ENCODE data around the gene SCAPER. TPM values are rescaled to one million over a fixed set of nuclear protein-coding genes. Genes with fewer than 3 reads are reported as not detected.

The SCAPER gene
- total RNA-seq, 2 donors from 2014 or later = 15.2 to 17.8 TPM

- DNase-seq = no peak
- no peak for TF ChIP-seq CTCF (IDR thresholded peaks at IDR 0.05)
- Histone ChIP-seq H3K4me1 (no peaks in the 10 kb centered on the region), H3K9me3 (no peaks in the 10 kb centered on the region), H3K9ac (ENCODE audit: low read depth in 2 of 2, low read length in 2 of 2) (no peak overlapping the region), H3K4me3 (no peak overlapping the region), H3K27ac (no peak overlapping the region), H3K27me3 (no peaks in the 10 kb centered on the region), H3K36me3 (no peaks in the 10 kb centered on the region)
- intact Hi-C loops (cut with DNase I) = loop anchor here (10.0 kb wide), 1 partner anchor 46 kb away; no protein-coding TSS in a partner anchor
These were observed 444.8 kb downstream of the SCAPER start for GRCh38 chr15:76460347-76460746.

GRCh38 chr15:76451540-76451939 lies 453.6 kb downstream of the SCAPER start:
- Histone ChIP-seq H3K27ac (no peak overlapping the region), H3K9me3 (no peaks in the 10 kb centered on the region), H3K9ac (ENCODE audit: low read depth in 2 of 2, low read length in 2 of 2) (no peak overlapping the region), H3K27me3 (no peaks in the 10 kb centered on the region), H3K36me3 (no peaks in the 10 kb centered on the region), H3K4me3 (no peak overlapping the region), H3K4me1 (no peaks in the 10 kb centered on the region)
- intact Hi-C loops (cut with DNase I) = no loop called here
- no peak for TF ChIP-seq CTCF (IDR thresholded peaks at IDR 0.05)
- no peak for DNase-seq

GRCh38 chr15:76449455-76449854 lies 455.7 kb downstream of the SCAPER start:
- no peak for DNase-seq
- Histone ChIP-seq H3K9ac (ENCODE audit: low read depth in 2 of 2, low read length in 2 of 2) (no peak overlapping the region), H3K27ac (peak overlapping the region; percentile 21), H3K27me3 (no peaks in the 10 kb centered on the region), H3K36me3 (no peaks in the 10 kb centered on the region), H3K4me1 (no peaks in the 10 kb centered on the region), H3K9me3 (no peaks in the 10 kb centered on the region), H3K4me3 (no peak overlapping the region)
- intact Hi-C loops (cut with DNase I) = no loop called here
- no peak for TF ChIP-seq CTCF (IDR thresholded peaks at IDR 0.05)

GRCh38 chr15:76448755-76449154 lies 456.4 kb downstream of the SCAPER start:
- no peak for DNase-seq
- H3K27me3 ChIP-seq = no peaks in the 10 kb centered on the region
- no peak overlapping the region for H3K9ac ChIP-seq (ENCODE audit: low read depth in 2 of 2, low read length in 2 of 2)
- no peak for TF ChIP-seq CTCF (IDR thresholded peaks at IDR 0.05)
- no peaks in the 10 kb centered on the region for H3K4me1 ChIP-seq
- intact Hi-C loops (cut with DNase I) = no loop called here
- no peaks in the 10 kb centered on the region for H3K36me3 ChIP-seq
- no peaks in the 10 kb centered on the region for H3K9me3 ChIP-seq
- H3K27ac ChIP-seq = no peak overlapping the region
- no peak overlapping the region for H3K4me3 ChIP-seq

- Histone ChIP-seq H3K4me3 (no peak overlapping the region), H3K27ac (no peak overlapping the region), H3K4me1 (no peaks in the 10 kb centered on the region), H3K9ac (ENCODE audit: low read depth in 2 of 2, low read length in 2 of 2) (no peak overlapping the region), H3K36me3 (no peaks in the 10 kb centered on the region), H3K9me3 (no peaks in the 10 kb centered on the region), H3K27me3 (no peaks in the 10 kb centered on the region)
- no peak for DNase-seq
- no peak for TF ChIP-seq CTCF (IDR thresholded peaks at IDR 0.05)
- intact Hi-C loops (cut with DNase I) = no loop called here
These were observed 457.3 kb downstream of the SCAPER start for GRCh38 chr15:76447728-76448441.
